Vagina (tissue), 2 donors: ENCODE measurements around the gene DSG3. TPM values are rescaled to one million over a fixed set of nuclear protein-coding genes. Genes with fewer than 3 reads are reported as not detected.

Experiments used
- DNase-seq, 2 donors: peaks; one replicate each; pipeline ENCODE4 v3.0.0-alpha.2; 2017; ENCODE audit errors: extremely low spot score in 2 of 2
- H3K27ac ChIP-seq: fragments of 200-600 bp; sonication (generic); one replicate; pipeline ENCODE4 v1.5.1; 2019
- H3K27me3 ChIP-seq: fragments of 200-600 bp; sonication (generic); one replicate; pipeline ENCODE4 v1.5.1; 2019
- H3K36me3 ChIP-seq, 2 donors: fragments of 200-600 bp; sonication (generic); one replicate each; pipeline ENCODE4 v1.5.1; 2017 to 2019
- H3K4me1 ChIP-seq: fragments of 200-600 bp; sonication (generic); one replicate; pipeline ENCODE4 v1.5.1; 2019
- H3K4me3 ChIP-seq, 2 donors: fragments of 200-600 bp; sonication (generic); 1 replicate in 1 of 2; 2 replicates in 1 of 2; pipeline ENCODE4 v1.5.1; 2016 to 2019
- H3K9me3 ChIP-seq: fragments of 200-600 bp; sonication (generic); one replicate; pipeline ENCODE4 v1.5.1; 2019
- CTCF ChIP-seq, 3 experiments: fragments of 450-650 bp in 2 of 3; fragments of 200-600 bp in 1 of 3; sonication (generic) in 1 of 3; IDR thresholded peaks; one replicate each; pipeline ENCODE4 v1.5.1; 2017 to 2019; ENCODE audit warnings: antibody characterized with exemption in 3 of 3, mild to moderate bottlenecking in 2 of 3, moderate library complexity in 2 of 3
- POLR2A ChIP-seq, 2 donors: fragments of 450-650 bp; IDR thresholded peaks; one replicate each; pipeline ENCODE4 v1.6.1; 2017; ENCODE audit warnings: antibody characterized with exemption in 2 of 2, mild to moderate bottlenecking in 2 of 2, moderate library complexity in 2 of 2
- POLR2AphosphoS5 ChIP-seq, 2 donors: sonication (generic); formaldehyde crosslinking; IDR thresholded peaks; one replicate each; pipeline ENCODE4 v1.9.0; 2017; ENCODE audit warnings: antibody characterized with exemption in 2 of 2, mild to moderate bottlenecking in 2 of 2, low read depth in 1 of 2; ENCODE audit not compliant: insufficient read depth in 1 of 2
- intact Hi-C: fragments of 100-400 bp; cut with DNase I; formaldehyde crosslinking; loops from one replicate; pipeline ENCODE4 v1.15.1; 2023
- total RNA-seq: library from RNA; depleted of rRNA; stranded (reverse); fragments of >200 nt; gene quantifications from one replicate; pipeline ENCODE4 v1.2.3, GENCODE V29; 2016

DSG3 gene
- total RNA-seq, 1 donor from 2014 or later = 192 TPM

DNA sequence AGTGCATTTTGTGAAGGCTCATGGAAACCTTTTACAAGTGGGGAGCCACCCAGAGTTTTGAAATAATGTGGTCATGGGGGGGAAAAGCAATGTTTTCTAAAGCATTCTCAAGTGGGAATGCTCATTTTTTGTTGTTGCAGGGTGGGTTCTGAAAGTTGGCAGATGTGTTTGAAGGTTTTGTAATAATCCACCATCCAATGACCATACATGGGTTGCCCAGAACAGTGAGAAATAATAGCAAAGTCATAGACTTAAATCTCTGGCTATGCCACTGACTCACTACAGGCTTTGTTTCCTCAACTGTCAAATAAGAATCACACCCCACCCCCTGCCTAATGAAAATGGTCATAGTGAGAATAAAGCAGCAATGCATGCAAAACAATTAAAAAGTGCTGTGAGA is 2.9 kb downstream of the DSG3 start:
- TF ChIP-seq CTCF (IDR thresholded peaks at IDR 0.05) = no peak
- no peak for TF ChIP-seq POLR2AphosphoS5 (IDR thresholded peaks at IDR 0.05; ENCODE audit: insufficient read depth in 1 of 2, low read depth in 1 of 2)
- TF ChIP-seq POLR2A (IDR thresholded peaks at IDR 0.05) = no peak
- H3K27me3 ChIP-seq = no peaks in the 10 kb centered on the region
- intact Hi-C loops = no loop called here
- no peaks in the 10 kb centered on the region for H3K36me3 ChIP-seq
- H3K4me3 ChIP-seq = peak overlapping the region in 1 of 2 donors; percentile 45
- H3K27ac ChIP-seq = peak overlapping the region; percentile 80
- no peak for DNase-seq
- H3K9me3 ChIP-seq = no peaks in the 10 kb centered on the region
- no peaks in the 10 kb centered on the region for H3K4me1 ChIP-seq

GRCh38 chr18:31451625-31452024 is 4.1 kb downstream of the DSG3 start:
- H3K27me3 ChIP-seq = no peaks in the 10 kb centered on the region
- no peaks in the 10 kb centered on the region for H3K9me3 ChIP-seq
- TF ChIP-seq CTCF (IDR thresholded peaks at IDR 0.05) (no peak), POLR2A (IDR thresholded peaks at IDR 0.05) (no peak), POLR2AphosphoS5 (IDR thresholded peaks at IDR 0.05; ENCODE audit: insufficient read depth in 1 of 2, low read depth in 1 of 2) (peak in 1 of 2 donors; percentile 71)
- no peaks in the 10 kb centered on the region for H3K36me3 ChIP-seq
- peak overlapping the region in 1 of 2 donors; percentile 45 for H3K4me3 ChIP-seq
- H3K4me1 ChIP-seq = no peaks in the 10 kb centered on the region
- intact Hi-C loops = no loop called here
- DNase-seq = no peak
- H3K27ac ChIP-seq = peak overlapping the region; percentile 80

- no peaks in the 10 kb centered on the region for H3K9me3 ChIP-seq
- H3K27me3 ChIP-seq = no peaks in the 10 kb centered on the region
- no peaks in the 10 kb centered on the region for H3K4me1 ChIP-seq
- DNase-seq = no peak
- no peak overlapping the region for H3K4me3 ChIP-seq
- intact Hi-C loops = no loop called here
- TF ChIP-seq POLR2AphosphoS5 (IDR thresholded peaks at IDR 0.05; ENCODE audit: insufficient read depth in 1 of 2, low read depth in 1 of 2) (peak in 1 of 2 donors; percentile 74), CTCF (IDR thresholded peaks at IDR 0.05) (no peak), POLR2A (IDR thresholded peaks at IDR 0.05) (no peak)
- H3K36me3 ChIP-seq = peaks cover 0 to 10% of the 10 kb centered on the region in 2 donors
- H3K27ac ChIP-seq = peak overlapping the region; percentile 68
These were observed 6.6 kb downstream of the DSG3 start for GRCh38 chr18:31454066-31454708.

GRCh38 chr18:31469629-31470028 is 22.1 kb downstream of the DSG3 start:
- Histone ChIP-seq H3K4me3 (no peak overlapping the region), H3K27me3 (no peaks in the 10 kb centered on the region), H3K9me3 (no peaks in the 10 kb centered on the region), H3K27ac (no peak overlapping the region), H3K4me1 (no peaks in the 10 kb centered on the region), H3K36me3 (peaks cover 0 to 5% of the 10 kb centered on the region in 2 donors)
- intact Hi-C loops = no loop called here
- no peak for DNase-seq
- TF ChIP-seq POLR2AphosphoS5 (IDR thresholded peaks at IDR 0.05; ENCODE audit: insufficient read depth in 1 of 2, low read depth in 1 of 2) (no peak), CTCF (IDR thresholded peaks at IDR 0.05) (no peak), POLR2A (IDR thresholded peaks at IDR 0.05) (no peak)

- intact Hi-C loops = no loop called here
- Histone ChIP-seq H3K27ac (no peak overlapping the region), H3K27me3 (no peaks in the 10 kb centered on the region), H3K9me3 (no peaks in the 10 kb centered on the region), H3K36me3 (peaks cover 0 to 13% of the 10 kb centered on the region in 2 donors), H3K4me1 (no peaks in the 10 kb centered on the region), H3K4me3 (no peak overlapping the region)
- TF ChIP-seq POLR2AphosphoS5 (IDR thresholded peaks at IDR 0.05; ENCODE audit: insufficient read depth in 1 of 2, low read depth in 1 of 2) (no peak), POLR2A (IDR thresholded peaks at IDR 0.05) (no peak), CTCF (IDR thresholded peaks at IDR 0.05) (no peak)
- DNase-seq = no peak
These were observed 31.1 kb downstream of the DSG3 start for GRCh38 chr18:31478688-31479087.
